RWPE2 (cell line): ENCODE results near the gene ACAD11.
"Not testable (repeated sequence)": the region's sequence is repeated elsewhere in the genome, so short reads cannot be mapped to it uniquely, and the experiment has no call there.

Experiments
- ATAC-seq: fragments of 200-7000 bp; cut with Tn5 transposase; 3 replicates; pipeline ENCODE4 v1.9.1; 2021; ENCODE audit warnings: low read depth
- DNase-seq: peaks from one replicate; pipeline ENCODE4 v3.0.0-alpha.2; 2020; ENCODE audit warnings: low spot score
- H3K27ac ChIP-seq: fragments of 450-650 bp; 2 replicates; pipeline ENCODE4 v1.5.1; 2017; ENCODE audit warnings: mild to moderate bottlenecking; ENCODE audit not compliant: poor library complexity, severe bottlenecking
- H3K27me3 ChIP-seq: fragments of 250-450 bp; sonication (Bioruptor Pico); 2 replicates; pipeline ENCODE4 v1.5.1; 2021; ENCODE audit warnings: mild to moderate bottlenecking, moderate library complexity; ENCODE audit not compliant: insufficient read depth, poor library complexity, severe bottlenecking
- H3K36me3 ChIP-seq: fragments of 250-450 bp; sonication (Bioruptor Pico); 2 replicates; pipeline ENCODE4 v1.5.1; 2020; ENCODE audit warnings: low read depth, mild to moderate bottlenecking, moderate library complexity
- H3K4me1 ChIP-seq: fragments of 250-450 bp; sonication (Bioruptor Pico); 2 replicates; pipeline ENCODE4 v1.5.1; 2021; ENCODE audit warnings: mild to moderate bottlenecking, moderate library complexity; ENCODE audit not compliant: insufficient read depth, poor library complexity, severe bottlenecking
- H3K4me3 ChIP-seq: fragments of 250-450 bp; sonication (Bioruptor Pico); 2 replicates; pipeline ENCODE4 v1.5.1; 2021; ENCODE audit warnings: mild to moderate bottlenecking, moderate library complexity; ENCODE audit not compliant: severe bottlenecking
- H3K9me3 ChIP-seq: fragments of 250-450 bp; sonication (Bioruptor Pico); 2 replicates; pipeline ENCODE4 v1.5.1; 2021; ENCODE audit warnings: mild to moderate bottlenecking, moderate library complexity; ENCODE audit not compliant: severe bottlenecking
- TF ChIP-seq, protein P1 (sequence below): fragments of 450-650 bp; IDR thresholded peaks from one replicate; pipeline ENCODE4 v1.5.1; 2017; ENCODE audit warnings: mild to moderate bottlenecking, moderate library complexity; ENCODE audit not compliant: poor library complexity, severe bottlenecking

Gene ACAD11

GRCh38 chr3:132605374-132605792, 54.2 kb downstream of the ACAD11 start:
- Histone ChIP-seq H3K27ac (no peak overlapping the region), H3K4me1 (no peaks in the 10 kb centered on the region), H3K9me3 (no peaks in the 10 kb centered on the region), H3K27me3 (no peaks in the 10 kb centered on the region), H3K4me3 (no peak overlapping the region), H3K36me3 (peaks cover 15% of the 10 kb centered on the region)
- ATAC-seq (no peak), DNase-seq (no peak)
- TF ChIP-seq, protein P1, sequence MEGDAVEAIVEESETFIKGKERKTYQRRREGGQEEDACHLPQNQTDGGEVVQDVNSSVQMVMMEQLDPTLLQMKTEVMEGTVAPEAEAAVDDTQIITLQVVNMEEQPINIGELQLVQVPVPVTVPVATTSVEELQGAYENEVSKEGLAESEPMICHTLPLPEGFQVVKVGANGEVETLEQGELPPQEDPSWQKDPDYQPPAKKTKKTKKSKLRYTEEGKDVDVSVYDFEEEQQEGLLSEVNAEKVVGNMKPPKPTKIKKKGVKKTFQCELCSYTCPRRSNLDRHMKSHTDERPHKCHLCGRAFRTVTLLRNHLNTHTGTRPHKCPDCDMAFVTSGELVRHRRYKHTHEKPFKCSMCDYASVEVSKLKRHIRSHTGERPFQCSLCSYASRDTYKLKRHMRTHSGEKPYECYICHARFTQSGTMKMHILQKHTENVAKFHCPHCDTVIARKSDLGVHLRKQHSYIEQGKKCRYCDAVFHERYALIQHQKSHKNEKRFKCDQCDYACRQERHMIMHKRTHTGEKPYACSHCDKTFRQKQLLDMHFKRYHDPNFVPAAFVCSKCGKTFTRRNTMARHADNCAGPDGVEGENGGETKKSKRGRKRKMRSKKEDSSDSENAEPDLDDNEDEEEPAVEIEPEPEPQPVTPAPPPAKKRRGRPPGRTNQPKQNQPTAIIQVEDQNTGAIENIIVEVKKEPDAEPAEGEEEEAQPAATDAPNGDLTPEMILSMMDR, result no peak

DNA sequence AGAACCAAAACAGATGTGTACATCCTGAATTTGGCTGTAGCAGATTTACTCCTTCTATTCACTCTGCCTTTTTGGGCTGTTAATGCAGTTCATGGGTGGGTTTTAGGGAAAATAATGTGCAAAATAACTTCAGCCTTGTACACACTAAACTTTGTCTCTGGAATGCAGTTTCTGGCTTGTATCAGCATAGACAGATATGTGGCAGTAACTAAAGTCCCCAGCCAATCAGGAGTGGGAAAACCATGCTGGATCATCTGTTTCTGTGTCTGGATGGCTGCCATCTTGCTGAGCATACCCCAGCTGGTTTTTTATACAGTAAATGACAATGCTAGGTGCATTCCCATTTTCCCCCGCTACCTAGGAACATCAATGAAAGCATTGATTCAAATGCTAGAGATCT, 59.0 kb downstream of the ACAD11 start:
- DNase-seq, H3K4me1 ChIP-seq, H3K4me3 ChIP-seq, H3K9me3 ChIP-seq, H3K27me3 ChIP-seq, ATAC-seq, H3K27ac ChIP-seq: not testable (repeated sequence)
- H3K36me3 ChIP-seq, result peaks cover 26% of the 10 kb centered on the region

DNA sequence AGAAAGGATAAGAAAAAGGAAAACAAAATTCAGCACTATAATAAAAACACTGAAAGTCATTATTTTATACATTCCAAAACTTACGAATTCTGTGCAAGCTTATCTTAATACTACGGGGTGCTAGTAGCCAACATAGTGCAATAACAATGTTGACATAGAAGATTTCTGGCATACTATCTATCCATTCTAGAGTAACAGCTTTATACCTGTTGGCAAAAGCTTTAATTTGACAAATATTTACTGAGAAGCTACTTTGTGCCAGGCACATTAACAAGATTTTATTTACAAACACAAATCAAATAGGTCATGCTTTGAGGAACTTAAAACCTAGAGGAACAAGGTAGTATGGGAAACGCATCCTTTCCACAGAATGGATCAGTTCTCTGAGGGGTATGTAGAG, 61.4 kb downstream of the ACAD11 start:
- Histone ChIP-seq H3K9me3 (no peaks in the 10 kb centered on the region), H3K27ac (no peak overlapping the region), H3K36me3 (peaks cover 17% of the 10 kb centered on the region), H3K4me1 (peaks cover 21% of the 10 kb centered on the region), H3K4me3 (no peak overlapping the region), H3K27me3 (no peaks in the 10 kb centered on the region)
- ATAC-seq, result no peak
- DNase-seq, result no peak
- TF ChIP-seq, protein P1, result no peak

- H3K9me3 ChIP-seq, result no peaks in the 10 kb centered on the region
- peaks cover 23% of the 10 kb centered on the region for H3K4me1 ChIP-seq
- peaks cover 12% of the 10 kb centered on the region for H3K36me3 ChIP-seq
- no peak overlapping the region for H3K4me3 ChIP-seq
- ATAC-seq (no peak), DNase-seq (no peak)
- TF ChIP-seq, protein P1, result no peak
- H3K27me3 ChIP-seq, result no peaks in the 10 kb centered on the region
- H3K27ac ChIP-seq, result no peak overlapping the region
Observed at GRCh38 chr3:132597660-132598059, 61.9 kb downstream of the ACAD11 start.

DNA sequence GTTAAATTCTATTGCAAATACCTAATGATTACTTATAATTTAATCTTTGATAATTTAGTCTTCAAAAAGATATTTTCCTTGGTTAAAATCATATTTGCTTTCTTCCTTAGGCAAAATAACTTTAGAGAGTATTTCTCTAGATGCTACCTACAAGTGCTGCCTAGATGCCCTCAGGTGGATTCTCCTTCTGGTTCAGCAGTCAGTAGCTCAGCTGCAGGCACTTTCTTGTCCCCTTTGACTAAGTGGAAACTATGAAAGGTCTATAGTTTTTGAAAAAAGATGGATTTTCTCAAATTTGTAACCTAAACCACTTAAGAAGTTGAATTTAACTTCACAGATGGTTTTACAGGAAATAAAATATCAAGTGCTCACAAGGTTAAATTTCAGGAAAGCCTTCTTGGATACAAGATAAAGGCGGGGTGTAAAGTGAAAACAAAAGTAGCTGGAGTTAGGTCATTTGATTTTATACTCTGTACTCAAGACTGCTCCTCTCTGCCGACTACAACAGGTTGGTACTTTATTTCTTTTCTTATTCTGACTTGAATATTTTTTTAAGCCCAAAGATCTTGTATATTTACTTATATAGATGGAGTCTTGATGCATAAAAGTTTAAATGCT, 62.7 kb downstream of the ACAD11 start, which contains the start of gene ACKR4:
Gene ACKR4 (plus strand): TSS at position 455 of the 618 bp plus-strand sequence. CDS start 3,128 bp downstream, outside the sequence.
- Histone ChIP-seq H3K27me3 (no peaks in the 10 kb centered on the region), H3K27ac (no peak within 1 kb of the TSS), H3K36me3 (peaks cover 11% of the 10 kb centered on the region), H3K4me1 (peaks cover 23% of the 10 kb centered on the region), H3K4me3 (no peak within 1 kb of the TSS), H3K9me3 (no peaks in the 10 kb centered on the region)
- ATAC-seq (no peak), DNase-seq (no peak)
- TF ChIP-seq, protein P1, result no peak
